Astrocyte (in vitro differentiated cells and primary cell): ENCODE measurements around the gene PRAMEF9.
"Not testable (repeated sequence)": the region's sequence is repeated elsewhere in the genome, so short reads cannot be mapped to it uniquely, and the experiment has no call there.

ENCODE experiments used
- CTCF ChIP-seq: IDR thresholded peaks from 2 replicates; pipeline ENCODE4 v1.5.1; 2011; ENCODE audit warnings: low read depth, mild to moderate bottlenecking, inconsistent platforms, low read length, moderate library complexity; ENCODE audit not compliant: insufficient read depth
- EZH2 ChIP-seq: IDR thresholded peaks from 2 replicates; pipeline ENCODE4 v1.6.1; 2012; ENCODE audit warnings: mild to moderate bottlenecking, low read length, inconsistent platforms; ENCODE audit not compliant: insufficient read depth

- TF ChIP-seq CTCF, EZH2: not testable (repeated sequence)
These were observed 47.6 kb downstream of the PRAMEF9 start for GRCh38 chr1:13219203-13219602.
